Glomerular visceral epithelial cell (primary cell): ENCODE measurements around the gene PLAGL1.
"Not testable (repeated sequence)": the region's sequence is repeated elsewhere in the genome, so short reads cannot be mapped to it uniquely, and the experiment has no call there.

Experiments
- DNase-seq: peaks from one replicate; pipeline ENCODE4 v3.0.0-alpha.2; 2016; ENCODE audit errors: extremely low spot score

The PLAGL1 gene, protein sequence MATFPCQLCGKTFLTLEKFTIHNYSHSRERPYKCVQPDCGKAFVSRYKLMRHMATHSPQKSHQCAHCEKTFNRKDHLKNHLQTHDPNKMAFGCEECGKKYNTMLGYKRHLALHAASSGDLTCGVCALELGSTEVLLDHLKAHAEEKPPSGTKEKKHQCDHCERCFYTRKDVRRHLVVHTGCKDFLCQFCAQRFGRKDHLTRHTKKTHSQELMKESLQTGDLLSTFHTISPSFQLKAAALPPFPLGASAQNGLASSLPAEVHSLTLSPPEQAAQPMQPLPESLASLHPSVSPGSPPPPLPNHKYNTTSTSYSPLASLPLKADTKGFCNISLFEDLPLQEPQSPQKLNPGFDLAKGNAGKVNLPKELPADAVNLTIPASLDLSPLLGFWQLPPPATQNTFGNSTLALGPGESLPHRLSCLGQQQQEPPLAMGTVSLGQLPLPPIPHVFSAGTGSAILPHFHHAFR

DNA sequence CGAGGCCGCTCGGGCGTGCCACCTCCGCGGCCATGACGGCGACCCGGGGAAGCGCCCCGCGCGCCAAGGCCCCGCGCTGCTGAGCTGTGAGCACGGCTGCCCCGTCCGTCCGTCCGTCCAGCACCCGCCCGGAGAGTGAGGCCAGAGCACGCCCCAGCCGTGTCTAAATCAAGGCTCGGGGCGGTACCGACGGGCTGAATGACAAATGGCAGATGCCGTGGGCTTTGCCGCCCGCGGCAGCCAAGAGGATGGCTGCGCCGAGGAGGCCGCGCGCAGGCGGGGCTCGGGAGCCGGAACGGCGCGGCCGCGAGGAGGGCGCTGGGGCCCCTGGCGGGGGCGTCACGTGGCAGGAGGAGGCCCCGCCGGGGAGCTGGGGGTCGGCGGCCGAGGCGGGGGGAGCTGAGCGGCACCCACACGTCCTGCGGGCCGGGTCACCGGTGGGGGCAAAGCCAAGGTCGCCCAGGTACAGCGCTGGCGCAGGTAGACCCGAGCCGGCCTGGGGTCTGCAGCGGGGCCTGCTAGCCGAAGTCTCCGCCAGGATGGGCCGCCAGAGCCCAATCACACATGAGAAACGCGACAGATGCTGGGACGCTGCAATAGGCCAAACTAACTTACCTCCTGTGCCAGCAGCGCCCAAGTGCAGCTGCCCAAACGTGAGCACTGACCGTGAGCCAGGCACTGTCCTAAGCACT, at the start of gene PLAGL1:
PLAGL1 (minus strand) TSS at position 140 of the 692 bp plus-strand sequence. CDS start 60,123 bp downstream, outside the sequence.
- DNase-seq, result peak; percentile 76

DNA sequence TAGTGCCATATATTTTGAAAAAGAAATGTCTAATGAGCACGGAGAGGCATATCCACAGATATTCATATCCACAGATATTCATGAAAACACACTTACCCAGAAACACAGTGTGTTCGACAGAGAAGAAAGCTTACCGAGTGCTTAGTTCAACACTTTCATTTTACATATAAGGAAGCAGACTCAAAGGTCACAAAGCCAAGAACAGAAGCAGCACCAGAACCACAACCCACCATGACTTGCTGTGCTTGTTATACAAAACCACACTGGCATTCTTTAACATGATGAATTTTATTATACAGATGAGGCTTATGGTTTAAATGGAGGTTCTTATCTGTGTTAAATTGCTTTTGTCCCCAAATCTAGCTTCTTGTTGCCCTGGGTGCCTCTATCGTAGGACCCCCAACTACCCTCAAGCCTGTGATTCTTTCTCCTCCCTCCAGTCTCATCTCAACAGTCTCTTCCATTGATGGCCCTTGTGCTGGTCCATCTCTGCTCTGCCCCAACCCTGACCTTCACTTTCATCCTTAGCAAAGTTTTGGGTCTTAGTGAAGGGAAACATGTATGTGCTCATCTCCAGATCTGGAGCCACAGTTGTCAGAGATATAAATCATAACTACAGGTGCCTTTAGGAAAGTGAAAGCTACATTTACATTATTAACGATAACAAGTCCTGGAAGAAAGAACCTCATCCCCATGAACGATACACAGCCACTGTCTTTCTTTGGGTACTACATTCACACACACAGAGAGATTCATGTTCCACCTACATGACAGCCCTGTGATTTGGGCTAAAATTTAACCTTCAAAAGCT, 47.3 kb upstream of the PLAGL1 start:
- DNase-seq, result peak; percentile 38

DNA sequence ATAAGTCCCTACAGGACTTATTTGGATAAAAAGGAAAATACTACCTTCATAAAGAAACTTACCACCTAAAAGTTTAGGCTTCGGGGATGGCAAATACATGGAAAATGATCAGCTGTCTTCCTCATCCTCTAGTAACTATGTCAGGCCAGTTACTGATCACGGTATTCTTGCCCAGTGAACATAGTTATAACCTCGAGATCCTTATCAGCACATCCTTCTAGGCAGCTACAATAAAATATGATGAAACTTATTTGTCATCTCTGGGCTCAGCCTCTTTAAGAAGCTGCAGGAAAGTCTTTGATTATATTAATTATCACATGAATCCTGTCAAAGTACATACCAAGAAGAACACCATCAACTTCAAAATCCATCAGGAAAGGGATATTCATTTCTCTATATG, 45.5 kb upstream of the PLAGL1 start:
- no peak for DNase-seq

DNA sequence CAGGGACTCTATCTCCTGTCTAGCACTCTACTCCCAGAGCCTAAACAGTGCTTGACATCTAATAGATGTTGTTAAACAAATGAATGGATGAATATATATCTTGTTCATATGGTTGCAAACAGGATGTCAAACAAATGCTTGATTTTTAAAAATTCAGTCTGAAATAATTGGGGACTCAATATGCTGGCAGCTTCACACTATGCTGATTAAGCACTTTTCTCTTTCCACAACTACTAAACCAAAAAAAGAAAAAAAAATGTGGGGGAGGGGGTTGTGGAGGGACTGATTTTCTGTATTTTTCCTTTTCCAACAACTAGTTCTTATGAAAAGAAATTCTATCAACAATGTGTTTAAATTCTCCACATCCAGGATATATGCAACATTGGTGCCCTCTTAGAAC, 44.4 kb upstream of the PLAGL1 start:
- DNase-seq, result no peak

DNA sequence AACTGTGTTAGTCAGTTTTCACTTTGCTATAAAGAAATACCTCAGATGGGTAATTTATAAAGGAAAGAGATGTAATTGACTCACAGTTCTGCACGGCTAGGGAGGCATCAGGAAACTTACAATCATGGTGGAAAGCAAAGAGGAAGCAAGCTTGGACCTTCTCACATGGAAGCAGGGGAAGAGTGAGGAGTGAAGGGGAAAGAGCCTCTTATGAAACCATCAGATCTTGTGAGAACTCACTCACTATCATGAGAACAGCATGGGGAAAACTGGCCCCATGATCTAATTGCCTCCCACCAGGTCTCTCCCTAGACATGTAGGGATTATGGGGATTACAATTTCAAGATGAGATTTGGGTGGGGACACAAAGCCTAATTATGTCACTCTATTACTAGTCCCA, 41.3 kb upstream of the PLAGL1 start:
- DNase-seq, result no peak

DNA sequence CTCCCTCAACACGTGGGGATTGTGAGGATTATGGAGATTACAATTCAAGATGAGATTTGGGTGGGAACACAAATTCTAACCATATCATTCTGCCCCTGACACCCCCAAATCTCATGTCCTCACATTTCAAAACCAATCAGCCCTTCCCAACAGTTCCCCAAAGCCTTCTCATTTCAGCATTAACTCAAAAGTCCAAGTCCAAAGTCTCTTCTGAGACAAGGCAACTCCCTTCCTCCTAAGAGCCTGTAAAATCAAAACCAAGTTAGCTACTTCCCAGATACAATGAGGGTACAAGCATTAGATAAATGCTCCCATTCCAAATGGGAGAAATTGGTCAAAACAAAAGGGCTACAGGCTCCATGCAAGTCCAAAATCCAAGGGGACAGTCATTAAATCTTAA, 39.6 kb upstream of the PLAGL1 start:
- no peak for DNase-seq

DNA sequence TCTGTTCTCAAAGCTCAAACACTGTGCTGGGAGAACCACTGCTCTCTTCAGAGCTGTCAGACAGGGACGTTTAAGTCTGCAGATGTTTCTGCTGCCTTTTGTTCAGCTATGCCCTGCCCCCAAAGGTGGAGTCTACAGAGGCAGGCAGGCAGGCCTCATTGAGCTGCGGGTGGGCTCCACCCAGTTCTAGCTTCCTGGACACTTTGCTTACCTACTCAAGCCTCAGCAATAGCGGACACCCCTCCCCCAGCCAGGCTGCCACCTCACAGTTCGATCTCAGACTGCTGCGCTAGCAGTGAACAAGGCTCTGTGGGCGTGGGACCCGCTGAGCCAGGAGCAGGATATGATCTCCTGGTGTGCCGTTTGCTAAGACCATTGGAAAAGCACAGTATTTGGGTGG, 38.6 kb upstream of the PLAGL1 start:
- not testable (repeated sequence) for DNase-seq

DNA sequence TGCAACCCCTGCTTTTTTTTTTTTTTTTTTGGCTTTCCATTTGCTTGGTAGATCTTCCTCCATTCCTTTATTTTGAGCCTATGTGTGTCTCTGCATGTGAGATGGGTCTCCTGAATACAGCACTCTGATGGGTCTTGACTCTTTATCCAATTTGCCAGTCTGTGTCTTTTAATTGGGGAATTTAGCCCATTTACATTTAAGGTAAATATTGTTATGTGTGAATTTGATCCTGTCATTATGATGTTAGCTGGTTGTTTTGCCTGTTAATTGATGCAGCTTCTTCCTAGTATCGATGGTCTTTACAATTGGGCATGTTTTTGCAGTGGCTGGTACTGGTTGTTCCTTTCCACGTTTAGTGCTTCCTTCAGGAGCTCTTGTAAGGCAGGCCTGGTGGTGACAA, 36.9 kb upstream of the PLAGL1 start:
- DNase-seq, result not testable (repeated sequence)

DNA sequence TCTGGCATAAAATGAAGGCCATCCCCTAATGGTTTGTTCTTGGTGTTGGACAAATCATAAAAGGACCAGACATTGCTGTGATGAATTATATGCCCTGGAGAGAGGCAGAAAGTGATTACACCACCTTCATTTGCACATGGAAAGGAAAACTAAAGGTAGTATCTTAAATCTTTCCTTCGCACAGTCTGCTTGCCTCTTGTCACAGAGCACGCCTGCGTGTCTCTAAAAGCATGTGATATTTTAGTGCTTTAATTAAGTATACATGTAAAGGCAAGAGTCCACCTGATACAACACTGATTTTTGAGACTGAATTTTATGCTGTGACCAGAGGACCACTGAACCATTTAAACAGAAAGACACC, 28.8 kb upstream of the PLAGL1 start:
- DNase-seq, result no peak

DNA sequence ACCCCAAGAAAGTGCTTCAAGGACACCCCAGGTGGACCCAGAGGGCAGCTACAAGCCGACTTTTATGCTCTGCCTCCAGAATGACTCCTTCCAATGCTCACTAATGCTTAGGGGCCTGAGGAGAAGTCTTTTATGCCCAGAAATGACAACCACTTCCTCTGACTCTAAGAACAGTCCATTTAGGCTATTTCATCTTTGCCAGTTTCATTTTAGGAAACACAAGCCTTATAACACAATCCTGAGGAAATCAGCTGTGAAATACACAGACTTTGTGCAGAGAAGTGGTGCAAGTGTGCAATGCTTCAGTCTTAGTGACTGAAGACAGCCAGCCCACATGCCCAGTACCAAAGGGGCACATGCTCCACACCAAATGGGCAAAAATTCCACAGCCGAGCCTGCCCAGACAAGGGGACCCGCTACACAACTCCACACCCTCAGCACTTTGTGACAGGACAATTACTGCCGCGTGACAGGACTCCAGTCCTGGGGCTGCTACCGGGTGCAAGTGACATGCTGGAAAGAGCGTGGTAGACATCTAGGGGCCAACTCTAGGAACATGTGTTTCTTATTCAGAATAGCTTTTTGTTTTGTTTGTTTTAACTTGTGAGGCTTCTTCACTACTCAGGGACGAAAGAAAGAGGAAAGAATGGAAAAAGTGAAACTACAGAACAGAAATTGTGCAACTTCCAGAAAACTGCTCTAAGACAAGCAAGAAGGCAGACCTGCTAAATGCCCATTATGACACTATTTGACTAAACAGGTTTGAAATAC, 28.2 kb upstream of the PLAGL1 start:
- DNase-seq, result peak; percentile 14

DNA sequence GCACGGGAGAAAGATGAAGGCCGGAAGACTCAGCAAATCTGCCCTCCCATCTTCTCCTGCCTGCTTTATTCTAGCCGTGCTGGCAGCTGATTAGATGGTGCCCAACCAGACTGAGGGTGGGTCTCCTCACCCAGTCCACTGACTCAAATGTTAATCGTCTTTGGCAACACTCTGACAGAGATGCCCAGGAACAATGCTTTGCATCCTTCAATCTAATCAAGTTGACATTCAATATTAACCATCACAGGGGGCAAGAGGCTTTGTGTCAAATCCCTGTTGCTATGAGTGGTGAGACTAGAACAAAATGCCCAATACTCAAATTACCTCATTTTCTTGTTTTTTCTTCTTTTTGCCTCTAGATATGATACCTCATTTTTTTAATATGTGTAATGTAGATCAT, 27.4 kb upstream of the PLAGL1 start:
- DNase-seq, result no peak

DNA sequence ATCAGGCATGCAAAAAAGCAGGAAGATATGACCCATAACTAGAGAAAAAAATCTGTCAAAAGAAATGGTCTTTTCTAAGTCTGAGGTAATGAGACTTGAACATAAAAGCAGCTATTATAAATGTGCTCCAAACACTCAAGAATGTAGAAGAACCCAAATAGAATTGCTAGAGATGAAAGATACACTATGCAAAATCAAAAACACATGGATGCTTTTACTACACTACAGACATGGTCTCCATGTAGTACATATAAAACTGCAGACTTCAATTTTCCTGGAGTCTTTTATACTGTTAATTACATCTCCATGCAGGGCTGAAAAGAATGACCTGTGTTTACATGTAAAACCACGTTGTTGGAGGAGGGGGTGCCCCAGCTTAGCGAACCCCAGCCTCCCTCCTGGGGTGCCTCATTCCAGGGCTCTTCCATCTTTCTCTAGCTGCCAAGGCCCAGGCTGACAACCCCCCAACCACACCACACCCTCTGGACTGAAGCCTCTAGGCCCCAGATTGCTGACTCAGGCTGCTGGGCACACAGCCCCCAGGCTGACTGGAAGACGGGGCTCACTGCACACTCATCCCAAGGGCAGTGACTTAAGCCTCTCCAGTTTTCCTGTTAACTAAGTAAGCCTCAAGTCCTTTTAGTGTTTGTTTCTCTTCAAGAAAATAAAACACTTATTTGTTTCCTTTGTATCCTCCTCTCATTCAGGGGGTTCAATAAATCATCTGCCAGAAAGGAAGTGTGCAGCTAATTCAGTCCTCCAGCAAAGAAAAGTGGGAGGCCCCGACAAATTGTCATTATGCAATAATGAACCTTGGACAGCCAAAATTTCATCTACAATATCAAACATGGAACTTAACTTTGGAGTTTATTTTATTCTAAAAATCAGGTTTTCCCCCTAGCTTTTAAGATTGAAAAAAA, 26.0 kb upstream of the PLAGL1 start:
- peak; percentile 51 for DNase-seq

DNA sequence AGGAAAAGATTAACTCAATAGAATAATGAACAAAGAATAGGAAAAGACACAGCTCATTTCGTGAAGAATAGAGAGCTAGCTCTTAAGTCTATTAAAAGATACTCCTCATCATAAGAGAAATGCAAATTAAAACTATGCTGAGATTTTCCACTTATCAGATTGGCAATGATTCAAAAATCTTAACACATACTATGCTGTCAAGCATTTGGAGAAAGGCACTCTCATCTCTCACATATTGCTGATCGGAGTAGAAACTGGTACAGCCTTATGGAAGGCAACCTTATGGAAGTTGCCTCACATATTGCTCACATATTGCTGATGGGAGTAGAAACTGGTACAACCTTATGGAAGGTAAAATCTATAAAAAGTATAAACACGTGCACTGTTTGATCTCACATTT, 21.4 kb upstream of the PLAGL1 start:
- no peak for DNase-seq

DNA sequence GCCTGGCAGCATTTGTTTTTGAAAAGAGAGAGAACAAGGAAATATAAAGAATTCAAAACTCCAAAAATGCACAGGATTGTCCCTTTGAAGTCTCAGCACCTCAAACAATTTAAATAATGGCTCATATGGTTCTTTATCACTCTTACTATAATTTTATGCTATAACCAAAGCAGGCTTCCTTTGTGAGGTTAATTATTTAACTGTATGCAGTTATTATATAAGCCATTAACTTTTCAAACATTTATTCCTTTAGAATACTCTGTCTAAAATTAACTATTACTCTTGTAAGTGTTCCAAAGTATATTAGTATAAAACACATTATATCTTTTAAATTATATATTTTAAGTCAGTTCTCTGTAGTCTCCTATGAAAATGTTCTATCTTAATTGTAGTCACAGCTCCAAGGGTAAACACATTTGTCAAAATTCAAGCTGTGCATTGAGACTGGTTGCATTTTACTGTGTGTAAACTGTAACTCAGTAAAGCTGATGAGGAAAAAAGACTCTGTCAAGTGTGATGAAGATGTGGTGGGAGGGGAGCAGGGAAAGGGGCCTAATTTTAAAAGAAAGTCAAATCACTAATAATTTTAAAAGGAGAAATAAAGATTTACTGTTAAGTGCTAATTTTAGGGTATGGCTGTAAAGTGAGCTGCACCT, 20.0 kb upstream of the PLAGL1 start:
- no peak for DNase-seq

DNA sequence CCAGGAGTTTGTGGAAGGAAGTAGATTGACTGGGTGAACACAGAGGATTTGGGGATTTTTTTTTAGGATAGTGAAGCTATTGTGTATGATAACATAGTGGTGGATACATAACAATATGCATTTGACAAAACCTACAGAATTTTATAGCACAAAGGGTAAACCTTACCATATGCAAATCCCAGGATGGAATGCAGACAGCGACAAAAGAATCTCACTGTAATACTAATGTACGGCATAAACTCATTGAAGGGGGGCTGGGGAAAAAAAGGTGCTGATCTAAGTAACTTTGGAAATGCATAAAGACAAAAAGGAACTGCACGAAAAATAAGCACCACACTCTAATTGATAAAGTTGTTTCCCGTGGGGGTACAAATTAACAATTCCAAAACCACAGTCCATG, 15.2 kb upstream of the PLAGL1 start:
- DNase-seq, result no peak

DNA sequence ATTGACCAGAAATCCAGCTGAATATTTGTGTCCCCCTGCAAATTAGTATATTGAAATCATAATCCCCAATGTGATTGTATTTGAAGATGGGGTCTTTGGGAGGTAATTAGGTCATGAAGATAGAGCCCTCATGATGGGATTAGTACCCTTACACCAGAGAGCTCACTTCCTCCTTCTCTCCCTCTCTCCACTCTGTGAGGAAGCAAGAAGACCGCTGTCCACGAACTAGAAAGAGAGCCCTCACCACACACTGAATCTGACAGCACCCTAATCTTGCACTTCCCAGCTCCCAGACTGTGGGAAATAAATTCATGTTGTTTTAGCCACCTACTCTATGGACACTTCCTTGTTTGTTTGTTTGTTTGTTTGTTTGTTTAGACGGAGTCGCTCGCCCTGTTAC, 11.9 kb upstream of the PLAGL1 start:
- DNase-seq, result no peak

DNA sequence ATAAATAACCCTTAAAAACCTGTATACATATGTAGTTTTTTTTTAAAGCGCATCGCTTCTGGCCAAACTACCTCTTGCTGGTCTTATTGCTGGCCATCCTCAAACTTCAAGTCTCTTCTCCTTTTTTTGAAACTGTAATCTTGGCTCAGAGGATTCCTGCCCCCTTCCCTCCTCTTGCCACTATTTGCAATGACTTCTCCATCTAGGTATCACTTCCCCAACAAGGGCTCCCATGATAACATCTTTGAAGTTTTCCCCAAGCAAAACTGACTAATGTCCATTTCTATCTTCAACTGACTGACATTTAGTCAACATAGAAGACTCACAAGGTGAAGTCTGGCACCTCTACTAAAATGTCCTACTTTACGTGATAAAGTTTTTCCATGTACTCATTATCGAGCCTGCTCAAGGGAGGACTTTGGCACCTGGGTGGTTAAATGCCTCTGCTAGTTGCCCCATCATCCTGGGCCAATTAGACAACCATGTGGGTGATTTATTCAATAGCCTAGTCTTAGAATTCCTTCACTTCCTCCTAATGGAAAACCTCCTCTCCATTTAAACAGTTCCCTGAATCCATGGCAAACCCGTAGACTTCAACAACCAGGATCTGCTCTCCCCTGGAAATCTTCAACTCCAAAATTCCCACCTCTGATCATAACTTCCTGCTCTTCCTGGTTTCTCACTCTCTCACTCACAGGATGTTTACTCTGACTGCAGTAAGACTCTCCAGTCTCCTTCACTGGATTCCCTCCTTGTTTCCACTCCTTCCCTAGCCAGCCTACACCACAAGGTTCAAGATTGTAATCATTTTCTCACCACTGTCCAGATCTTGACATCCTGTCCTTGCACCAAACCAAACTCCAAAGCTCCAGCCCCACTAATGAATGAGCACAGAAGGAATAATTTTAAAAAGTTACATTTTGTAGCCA, 9.4 kb upstream of the PLAGL1 start:
- DNase-seq, result no peak

DNA sequence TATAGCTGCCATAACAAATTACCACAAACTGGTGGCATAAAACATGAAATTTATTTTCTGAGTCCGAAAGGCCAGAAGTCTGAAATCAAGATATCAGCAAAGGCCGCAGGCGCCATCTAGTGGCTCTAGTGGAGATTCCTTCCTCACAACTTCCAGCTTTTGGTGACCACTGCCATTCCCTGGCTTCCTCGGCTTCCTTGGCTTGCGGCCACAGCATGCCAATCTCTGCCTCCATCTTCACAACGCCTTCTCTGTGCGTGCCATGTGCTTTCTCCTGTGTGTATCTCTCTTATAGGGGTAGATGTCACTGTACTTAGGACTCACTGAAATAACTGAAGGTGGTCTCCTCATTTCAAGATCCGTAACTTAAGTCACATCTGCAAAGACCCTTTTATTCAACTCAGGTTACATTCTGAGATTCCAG, 5.4 kb upstream of the PLAGL1 start:
- peak; percentile 80 for DNase-seq

DNA sequence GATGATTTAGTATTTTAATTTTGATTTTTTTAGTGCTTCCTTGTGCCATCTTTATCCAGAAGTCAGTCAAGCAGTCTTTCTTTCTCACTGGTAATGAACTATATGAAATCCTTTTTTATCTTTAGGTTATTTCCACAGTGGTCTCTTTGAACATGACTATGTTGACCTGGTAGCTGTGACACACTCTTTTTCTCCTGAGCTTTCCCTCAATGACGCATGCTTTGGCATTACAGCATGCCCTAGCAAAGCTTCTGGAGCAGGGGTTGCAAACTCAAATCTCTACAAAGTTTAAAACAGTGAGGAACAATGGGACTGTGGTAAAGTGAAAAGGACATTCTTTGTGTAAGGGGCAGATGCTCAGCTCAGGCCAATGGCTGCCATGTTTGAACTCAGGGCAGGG, 4.5 kb upstream of the PLAGL1 start:
- peak; percentile 23 for DNase-seq
